Omental fat pad (tissue), 4 donors: ENCODE measurements around the gene ZDBF2. TPM values are rescaled to one million over a fixed set of nuclear protein-coding genes. Genes with fewer than 3 reads are reported as not detected.
"Not testable (repeated sequence)": the region's sequence is repeated elsewhere in the genome, so short reads cannot be mapped to it uniquely, and the experiment has no call there.

Source experiments
- ATAC-seq: fragments of 150-250 bp; one replicate; pipeline ENCODE4 v1.9.1; 2016; ENCODE audit warnings: mild to moderate bottlenecking, moderate library complexity; ENCODE audit not compliant: low FRiP score
- DNase-seq: peaks from one replicate; pipeline ENCODE4 v3.0.0-alpha.2; 2019; ENCODE audit warnings: low spot score
- CTCF ChIP-seq, 3 donors: fragments of 450-650 bp; IDR thresholded peaks; one replicate each; pipeline ENCODE4 v1.5.1; 2016 to 2017; ENCODE audit warnings: antibody characterized with exemption in 3 of 3, mild to moderate bottlenecking in 3 of 3, moderate library complexity in 2 of 3
- total RNA-seq, 4 donors: library from RNA; depleted of rRNA; stranded (reverse); fragments of >200 nt; gene quantifications; one replicate each; pipeline ENCODE4 v1.1.0, GENCODE V29; 2016

Gene ZDBF2
- total RNA-seq, 4 donors from 2014 or later, result 8.4 to 25.4 (median 10.7) TPM

- DNase-seq, result no peak
- ATAC-seq, result no peak
- no peak for TF ChIP-seq CTCF (IDR thresholded peaks at IDR 0.05)
These were observed 69.4 kb downstream of the ZDBF2 start for GRCh38 chr2:206343816-206344215.

GRCh38 chr2:206345606-206346005 lies 71.1 kb downstream of the ZDBF2 start:
- no peak for TF ChIP-seq CTCF (IDR thresholded peaks at IDR 0.05)
- DNase-seq (no peak), ATAC-seq (no peak)

- ATAC-seq (no peak), DNase-seq (no peak)
- TF ChIP-seq CTCF (IDR thresholded peaks at IDR 0.05), result no peak
These were observed 74.9 kb downstream of the ZDBF2 start for GRCh38 chr2:206349375-206349774.

GRCh38 chr2:206352571-206352970 lies 78.1 kb downstream of the ZDBF2 start:
- no peak for TF ChIP-seq CTCF (IDR thresholded peaks at IDR 0.05)
- ATAC-seq (no peak), DNase-seq (no peak)

- DNase-seq (no peak), ATAC-seq (no peak)
- TF ChIP-seq CTCF (IDR thresholded peaks at IDR 0.05), result no peak
These were observed 79.2 kb downstream of the ZDBF2 start for GRCh38 chr2:206353685-206354084.

- DNase-seq, result no peak
- ATAC-seq, result no peak
- no peak for TF ChIP-seq CTCF (IDR thresholded peaks at IDR 0.05)
These were observed 79.7 kb downstream of the ZDBF2 start for GRCh38 chr2:206354129-206354528.

GRCh38 chr2:206356840-206357239 lies 82.4 kb downstream of the ZDBF2 start:
- not testable (repeated sequence) for DNase-seq, ATAC-seq

GRCh38 chr2:206360840-206361239 lies 86.4 kb downstream of the ZDBF2 start:
- DNase-seq, ATAC-seq: not testable (repeated sequence)
